SK-N-SH (cell line): Measurements from ENCODE around the gene GALE. TPM values are rescaled to one million over a fixed set of nuclear protein-coding genes. Genes with fewer than 3 reads are reported as not detected.

Experiments
- CTCF ChIA-PET: fragments of 300-600, 350-600 bp; formaldehyde crosslinking; extraction: SDS; loops from one replicate; lab custom pipeline; 2021; lab: Yijun Ruan, JAX
- POLR2A ChIA-PET: fragments of 350-600 bp; sonication (Branson Sonifier 250); formaldehyde crosslinking; extraction: SDS; loops from one replicate; lab custom pipeline; 2020; ENCODE audit warnings: antibody characterized with exemption, inconsistent platforms; lab: Yijun Ruan, JAX
- DNase-seq: peaks from one replicate; pipeline ENCODE4 v3.0.0; 2012
- H2AFZ ChIP-seq: fragments of 200-600 bp; sonication (generic); 2 replicates; pipeline ENCODE4 v1.8.1; 2016; ENCODE audit warnings: antibody characterized with exemption, mild to moderate bottlenecking, low read depth
- H3F3A ChIP-seq: fragments of 200-600 bp; sonication (generic); replicated peaks from 2 replicates; pipeline ENCODE3; 2016; ENCODE audit warnings: antibody characterized with exemption, mild to moderate bottlenecking; ENCODE audit not compliant: insufficient read depth
- H3K27ac ChIP-seq, 2 experiments: fragments of 200-500 bp in 1 of 2; fragments of 200-600 bp in 1 of 2; sonication (Bioruptor generic) in 1 of 2; sonication (generic), shearing (Covaris generic) in 1 of 2; 2 replicates each; pipeline versions ENCODE4 v1.5.1 to v1.6.1; 2014 to 2016; ENCODE audit warnings: low read depth in 2 of 2, inconsistent platforms in 1 of 2, low read length in 1 of 2, mild to moderate bottlenecking in 1 of 2, mixed read lengths in 1 of 2
- H3K27me3 ChIP-seq: fragments of 200-600 bp; sonication (generic), shearing (Covaris generic); 2 replicates; pipeline ENCODE4 v1.6.1; 2016; ENCODE audit warnings: mixed run types; ENCODE audit not compliant: insufficient read depth
- H3K36me3 ChIP-seq, 2 experiments: fragments of 200-500 bp in 1 of 2; fragments of 200-600 bp in 1 of 2; sonication (Bioruptor generic) in 1 of 2; sonication (generic) in 1 of 2; replicated peaks in 1 of 2; 2 replicates each; pipeline versions ENCODE3 to v1.5.1; 2014 to 2016; ENCODE audit warnings: low read length in 1 of 2, mild to moderate bottlenecking in 1 of 2; ENCODE audit not compliant: insufficient read depth in 2 of 2, control insufficient read depth in 1 of 2
- H3K4me1 ChIP-seq, 2 experiments: fragments of 200-500 bp in 1 of 2; fragments of 200-600 bp in 1 of 2; sonication (Bioruptor generic) in 1 of 2; sonication (generic), shearing (Covaris generic) in 1 of 2; 2 replicates each; pipeline versions ENCODE4 v1.5.1 to v1.6.1; 2014 to 2016; ENCODE audit warnings: low read depth in 1 of 2, low read length in 1 of 2, mixed run types in 1 of 2; ENCODE audit not compliant: insufficient read depth in 2 of 2, control insufficient read depth in 1 of 2
- H3K4me2 ChIP-seq: fragments of 200-600 bp; sonication (generic), shearing (Covaris generic); 2 replicates; pipeline ENCODE4 v1.6.1; 2017; ENCODE audit warnings: mixed run types
- H3K4me3 ChIP-seq, 2 experiments: fragments of 200-500 bp in 1 of 2; fragments of 200-600 bp in 1 of 2; sonication (Bioruptor generic) in 1 of 2; sonication (generic), shearing (Covaris generic) in 1 of 2; 2 replicates each; pipeline versions ENCODE4 v1.5.1 to v1.8.1; 2014 to 2016; ENCODE audit warnings: low read depth in 2 of 2, inconsistent platforms in 1 of 2, low read length in 1 of 2, mild to moderate bottlenecking in 1 of 2, mixed read lengths in 1 of 2, moderate library complexity in 1 of 2
- H3K79me2 ChIP-seq: fragments of 200-600 bp; sonication (generic); 2 replicates; pipeline ENCODE4 v1.8.1; 2017; ENCODE audit warnings: mild to moderate bottlenecking; ENCODE audit not compliant: insufficient read depth
- H3K9ac ChIP-seq: fragments of 200-600 bp; sonication (generic); 2 replicates; pipeline ENCODE4 v1.6.1; 2017; ENCODE audit warnings: mixed run types
- H3K9me2 ChIP-seq: fragments of 200-600 bp; sonication (generic); 2 replicates; pipeline ENCODE4 v1.6.1; 2017; ENCODE audit warnings: mixed run types
- H3K9me3 ChIP-seq: fragments of 200-600 bp; sonication (generic); 2 replicates; pipeline ENCODE4 v1.6.1; 2017; ENCODE audit warnings: mixed run types, mild to moderate bottlenecking, moderate library complexity
- H4K20me1 ChIP-seq: fragments of 200-600 bp; sonication (generic); 2 replicates; pipeline ENCODE4 v1.6.1; 2017; ENCODE audit warnings: mild to moderate bottlenecking, mixed run types; ENCODE audit not compliant: insufficient read depth
- CTCF ChIP-seq: fragments of 200-600 bp; sonication (generic); IDR thresholded peaks from 2 replicates; pipeline ENCODE4 v1.6.1; 2017; ENCODE audit warnings: antibody characterized with exemption, mild to moderate bottlenecking, moderate library complexity
- GATA2 ChIP-seq: sonication (generic); formaldehyde crosslinking; IDR thresholded peaks from 2 replicates; pipeline ENCODE4 v1.5.0; 2020; ENCODE audit warnings: mild to moderate bottlenecking, missing genetic modification reagents
- RAD21 ChIP-seq: IDR thresholded peaks from 2 replicates; pipeline ENCODE4 v1.6.1; 2012; ENCODE audit warnings: mild to moderate bottlenecking, low read length
- REST ChIP-seq: IDR thresholded peaks from 2 replicates; pipeline ENCODE4 v1.6.1; 2012; ENCODE audit warnings: mild to moderate bottlenecking, low read depth, low read length, moderate library complexity
- SMC3 ChIP-seq: IDR thresholded peaks from 2 replicates; pipeline ENCODE4 v1.6.1; 2012; ENCODE audit warnings: low read depth, low read length, improper control_type of control experiment
- WGBS: methylation state at CpG from one replicate; pipeline ENCODE4 v1.1.6; 2017; ENCODE audit warnings: low lambda C conversion rate; 5-methylcytosine and 5-hydroxymethylcytosine counted together
- polyA plus RNA-seq, 3 experiments: library from polyadenylated mRNA; depleted of rRNA; stranded (reverse); fragments of >200 nt; gene quantifications; 2 replicates each; pipeline ENCODE4 v1.2.3, GENCODE V29; 2012

GALE gene
- polyA plus RNA-seq, 1 of the 3 experiments (the other 2 are of a cell fraction) = 71.7 TPM

GRCh38 chr1:23804183-23804835 lies 3.8 kb upstream of the GALE start:
- ChIA-PET CTCF (interaction anchor here (1.0 to 4.3 kb wide), 2 partner anchors 25 to 112 kb away, joined by 3 to 26 read pairs; no protein-coding TSS in a partner anchor), POLR2A (no interaction called here)

More at GRCh38 chr1:23804183-23804835, 3.8 kb upstream of the GALE start:
- H3K4me3 ChIP-seq = no peak overlapping the region
- WGBS = 61% methylated on average over 5 of the region's 7 CpGs
- peak; percentile 48 for DNase-seq
- TF ChIP-seq CTCF = peak; percentile 43
- TF ChIP-seq REST = no peak
- TF ChIP-seq SMC3 = peak; percentile 13; the same call in 1 of the 2 replicates
- TF ChIP-seq GATA2 = no peak
- peak; percentile 26 for TF ChIP-seq RAD21
- TF ChIP-seq, all 33 proteins: peak for 3
- Histone ChIP-seq H2AFZ (no peak overlapping the region), H3K4me2 (no peak overlapping the region), H3K27me3 (no peaks in the 10 kb centered on the region), H3K9me3 (no peaks in the 10 kb centered on the region), H3K79me2 (no peaks in the 10 kb centered on the region), H3K4me1 (peaks cover 5 to 23% of the 10 kb centered on the region in 2 experiments; a peak in 1 of 4 replicates), H3K9ac (no peak overlapping the region), H4K20me1 (no peaks in the 10 kb centered on the region), H3K36me3 (no peaks in the 10 kb centered on the region), H3K9me2 (no peaks in the 10 kb centered on the region), H3K27ac (no peak overlapping the region), H3F3A (peaks cover 9% of the 10 kb centered on the region)
